HCEC 1CT (cell line): ENCODE results near the gene PSORS1C1.
A peak's percentile ranks its signal among the peaks of the same experiment; 100 is the strongest.
"Not testable (repeated sequence)": the region's sequence is repeated elsewhere in the genome, so short reads cannot be mapped to it uniquely, and the experiment has no call there.

Experiments
- DNase-seq: peaks from one replicate; pipeline ENCODE4 v3.0.0-alpha.2; 2017

The PSORS1C1 gene

DNA sequence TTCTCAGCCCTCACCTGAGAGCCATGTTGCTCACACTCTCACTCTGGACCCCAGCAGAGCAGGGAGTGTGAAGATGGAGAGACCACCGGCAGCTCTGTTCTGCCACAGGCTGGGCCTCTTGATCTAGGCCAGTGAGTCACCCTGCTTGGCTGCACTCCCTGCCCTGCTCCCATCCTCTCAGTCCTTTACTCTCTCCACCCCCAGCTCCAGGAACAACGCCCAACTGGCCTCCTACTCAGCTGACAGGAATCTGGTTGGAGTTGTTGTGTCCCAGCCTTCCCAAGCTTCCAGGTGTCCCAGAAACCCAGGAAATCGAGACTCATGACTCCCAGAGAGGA, at the start of gene PSORS1C1:
Gene PSORS1C1, plus strand, starts transcription at position 260 of the 338 bp plus-strand sequence. CDS start 14,833 bp downstream, outside the sequence.
- peak; percentile 96 for DNase-seq

GRCh38 chr6:31065556-31065955, 49.0 kb upstream of the PSORS1C1 start:
- DNase-seq, result no peak

DNA sequence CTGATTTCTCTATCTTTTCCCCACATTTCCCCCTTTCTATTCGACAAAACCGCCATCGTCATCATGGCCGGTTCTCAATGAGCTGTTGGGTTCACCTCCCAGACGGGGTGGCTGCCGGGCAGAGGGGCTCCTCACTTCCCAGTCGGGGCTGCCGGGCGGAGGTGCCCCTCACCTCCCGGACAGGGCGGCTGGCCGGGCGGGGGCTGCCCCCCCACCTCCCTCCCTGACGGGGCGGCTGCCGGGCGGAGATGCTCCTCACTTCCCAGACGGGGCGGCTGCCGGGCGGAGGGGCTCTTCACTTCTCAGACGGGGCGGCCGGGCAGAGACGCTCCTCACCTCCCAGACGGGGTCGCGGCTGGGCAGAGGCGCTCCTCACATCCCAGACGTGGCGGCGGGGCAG, 47.6 kb upstream of the PSORS1C1 start:
- DNase-seq, result not testable (repeated sequence)

- not testable (repeated sequence) for DNase-seq
These were observed 46.5 kb upstream of the PSORS1C1 start for GRCh38 chr6:31067891-31068668.

GRCh38 chr6:31068669-31069340, 45.8 kb upstream of the PSORS1C1 start:
- peak; percentile 83 for DNase-seq

DNA sequence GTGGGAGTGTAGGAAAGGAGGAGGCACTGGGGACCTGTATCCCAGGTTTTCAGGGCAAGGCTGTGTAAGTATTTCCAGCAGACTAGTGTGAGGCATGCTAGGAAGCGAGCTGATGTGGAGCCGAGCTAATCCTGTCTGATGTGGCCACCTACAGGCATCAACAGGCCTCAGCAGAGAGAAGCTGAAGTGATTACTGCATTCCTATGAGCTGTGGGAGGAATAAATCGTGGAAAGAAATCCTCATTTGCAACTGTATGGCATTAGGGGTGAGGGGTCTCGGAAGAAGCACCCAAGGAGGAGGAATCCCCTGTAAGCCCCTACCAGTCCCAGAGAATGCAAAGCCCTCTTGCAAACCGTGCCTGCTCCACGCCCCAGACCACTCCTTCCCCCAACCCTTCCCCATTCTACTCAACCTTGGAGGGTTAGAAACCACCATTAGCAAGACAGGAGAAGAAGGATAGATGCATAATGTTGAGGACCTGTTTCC, 43.8 kb upstream of the PSORS1C1 start:
- DNase-seq, result peak; percentile 83

- no peak for DNase-seq
These were observed 40.2 kb upstream of the PSORS1C1 start for GRCh38 chr6:31074401-31074800.

- peak; percentile 91 for DNase-seq
These were observed 39.1 kb upstream of the PSORS1C1 start for GRCh38 chr6:31075528-31075927.

DNA sequence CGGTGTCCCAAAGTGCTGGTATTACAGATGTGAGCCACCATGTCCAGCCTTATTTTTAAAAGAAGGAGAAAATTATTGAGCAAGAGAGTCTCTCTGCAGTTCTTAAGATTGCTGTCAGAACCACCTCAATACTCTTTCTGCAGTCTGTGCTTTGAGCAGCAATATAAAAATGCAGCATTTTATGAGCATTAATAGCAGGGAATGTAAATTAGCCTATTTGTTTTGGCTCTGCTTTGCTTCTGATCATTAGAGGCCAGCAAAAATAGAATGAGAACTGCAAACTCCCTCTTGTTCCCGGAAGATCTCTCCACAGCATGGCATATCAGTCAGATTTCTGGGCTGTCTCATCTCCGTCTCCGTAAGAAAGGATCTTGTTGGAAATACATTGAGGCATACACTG, 38.0 kb upstream of the PSORS1C1 start:
- DNase-seq, result no peak

DNA sequence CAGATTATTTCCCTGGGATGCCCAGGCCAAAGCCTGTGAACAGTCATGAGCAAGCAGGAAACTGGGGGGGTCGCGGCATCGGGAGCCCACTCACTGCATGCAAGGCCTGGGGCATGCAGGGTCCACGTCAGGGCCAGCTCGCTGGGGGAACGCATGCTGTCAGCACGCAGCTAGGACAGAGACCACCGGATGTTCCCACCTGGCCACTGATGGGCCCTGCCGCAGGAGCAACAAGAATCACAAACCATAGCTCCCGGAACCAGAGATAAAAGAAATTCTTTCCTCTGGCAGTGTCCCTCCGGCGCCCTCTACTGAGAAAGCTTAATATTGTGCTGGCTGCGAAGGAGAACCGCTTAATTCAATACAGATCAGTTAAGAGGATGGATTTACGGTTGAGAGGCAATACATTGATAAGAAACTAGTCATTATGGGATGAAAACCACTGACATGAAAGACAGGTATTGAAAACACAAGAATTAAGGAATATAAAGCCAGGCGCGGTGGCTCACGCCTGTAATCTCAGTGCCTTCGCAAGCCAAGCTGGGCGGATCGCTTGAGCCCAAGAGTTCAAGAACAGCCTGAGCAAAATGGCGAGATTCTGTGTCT, 34.8 kb upstream of the PSORS1C1 start:
- DNase-seq, result peak; percentile 31

DNA sequence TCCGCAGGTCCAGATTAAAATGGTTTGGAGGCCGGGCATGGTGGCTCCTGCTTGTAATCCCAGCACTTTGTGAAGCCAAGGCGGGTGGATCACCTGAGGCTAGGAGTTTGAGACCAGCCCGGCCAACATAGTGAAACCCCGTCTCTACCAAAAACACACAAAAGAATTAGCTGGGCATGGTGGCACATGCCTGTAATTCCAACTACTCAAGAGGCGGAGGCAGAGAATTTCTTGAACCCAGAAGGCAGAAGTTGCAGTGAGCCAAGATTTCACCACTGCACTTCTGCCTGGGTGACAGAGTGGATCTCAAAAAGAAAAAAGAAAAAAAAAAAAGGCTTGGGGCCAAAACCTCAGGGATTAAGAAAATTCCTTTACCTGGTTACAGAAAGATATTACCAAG, 32.7 kb upstream of the PSORS1C1 start:
- no peak for DNase-seq

- DNase-seq, result peak; percentile 68
These were observed 30.8 kb upstream of the PSORS1C1 start for GRCh38 chr6:31083742-31084354.

DNA sequence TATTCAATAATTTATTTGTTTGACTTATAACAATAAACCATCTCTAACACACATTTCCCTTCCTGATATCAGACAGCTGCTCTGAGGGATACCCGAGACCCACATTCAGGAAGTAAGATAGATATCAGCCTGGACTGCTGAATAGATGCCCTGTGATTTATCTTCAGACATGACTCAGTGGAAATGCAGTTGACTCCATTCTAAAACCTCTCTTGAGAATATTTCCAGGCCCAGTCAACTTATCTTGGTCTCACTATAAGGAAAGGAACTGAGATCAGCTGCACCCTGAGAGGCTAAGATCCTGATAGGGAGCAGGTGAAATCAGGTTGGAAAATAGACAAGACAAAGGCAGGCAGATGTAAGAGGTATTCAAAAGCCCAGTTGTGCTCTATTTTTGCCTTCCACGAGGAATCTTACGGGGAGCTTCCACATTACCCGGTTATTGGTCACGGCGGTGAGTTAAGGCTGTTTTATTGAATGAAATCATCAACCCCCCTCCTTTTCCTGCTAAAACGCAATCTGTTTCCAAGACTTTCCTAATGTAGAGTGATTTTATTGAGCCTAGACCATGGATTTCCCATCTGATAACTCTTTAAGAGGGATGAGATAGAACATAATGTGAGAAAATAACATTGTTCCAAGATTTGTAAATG, 27.7 kb upstream of the PSORS1C1 start:
- DNase-seq, result peak; percentile 87

DNA sequence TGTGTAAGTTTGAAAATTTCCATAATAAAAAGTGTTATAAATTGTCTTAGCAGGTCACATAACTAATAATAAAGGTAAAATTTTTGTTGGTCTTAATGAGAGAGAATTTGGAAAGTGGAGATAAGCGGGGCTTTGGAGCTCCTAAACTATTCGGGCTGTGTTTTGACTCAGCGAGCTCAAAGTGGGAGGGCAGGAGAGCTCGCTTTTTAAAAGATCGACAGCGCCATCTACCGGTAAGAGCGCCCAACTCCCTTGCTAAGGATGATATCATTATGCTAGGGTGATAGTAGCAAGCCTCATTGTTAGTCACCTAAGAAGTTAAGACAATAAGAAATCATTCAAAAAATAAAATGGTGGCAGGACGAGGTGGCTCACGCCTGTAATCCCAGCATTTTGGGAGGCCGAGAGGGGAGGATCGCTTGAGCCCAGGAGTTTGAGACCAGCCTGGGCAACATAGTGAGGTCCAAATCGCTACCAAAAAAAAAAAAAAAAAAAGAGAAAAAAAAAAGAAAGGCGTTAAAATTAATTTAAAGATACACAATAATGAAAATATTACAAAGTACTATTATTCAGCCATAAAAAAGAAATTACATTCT, 27.0 kb upstream of the PSORS1C1 start:
- peak; percentile 79 for DNase-seq

DNA sequence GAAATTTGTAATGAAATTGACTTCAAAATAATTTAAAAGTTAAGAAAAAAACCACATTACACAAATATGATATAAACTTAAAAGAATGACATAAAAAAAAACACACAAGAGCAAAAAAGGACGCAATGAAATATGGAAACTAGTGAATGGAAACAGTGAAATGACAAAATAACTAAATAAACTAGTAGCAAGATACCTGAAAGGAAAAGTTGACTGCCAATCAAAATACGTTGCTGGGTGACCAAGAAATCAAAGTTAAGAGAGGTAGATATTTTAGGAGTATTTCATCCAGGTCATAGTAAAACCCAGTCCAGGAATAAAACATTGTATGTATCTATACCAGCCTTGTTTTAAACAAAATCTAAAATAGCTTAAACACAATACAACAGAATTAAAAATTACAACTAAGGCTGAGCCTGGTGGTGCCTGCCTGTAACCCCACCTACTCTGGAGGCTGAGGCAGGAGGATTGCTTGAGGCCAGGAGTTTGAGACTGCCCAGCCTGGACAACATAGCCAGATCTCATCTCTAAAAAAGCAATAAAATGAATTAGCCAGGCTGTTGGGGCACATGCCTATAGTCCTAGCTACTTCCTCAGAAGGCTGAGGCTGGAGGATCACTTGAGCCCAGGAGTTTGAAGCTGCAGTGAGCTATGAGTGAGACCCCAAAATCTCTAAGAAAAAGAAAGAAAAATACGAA, 24.2 kb upstream of the PSORS1C1 start:
- no peak for DNase-seq

- no peak for DNase-seq
These were observed 23.6 kb upstream of the PSORS1C1 start for GRCh38 chr6:31090973-31091364.

DNA sequence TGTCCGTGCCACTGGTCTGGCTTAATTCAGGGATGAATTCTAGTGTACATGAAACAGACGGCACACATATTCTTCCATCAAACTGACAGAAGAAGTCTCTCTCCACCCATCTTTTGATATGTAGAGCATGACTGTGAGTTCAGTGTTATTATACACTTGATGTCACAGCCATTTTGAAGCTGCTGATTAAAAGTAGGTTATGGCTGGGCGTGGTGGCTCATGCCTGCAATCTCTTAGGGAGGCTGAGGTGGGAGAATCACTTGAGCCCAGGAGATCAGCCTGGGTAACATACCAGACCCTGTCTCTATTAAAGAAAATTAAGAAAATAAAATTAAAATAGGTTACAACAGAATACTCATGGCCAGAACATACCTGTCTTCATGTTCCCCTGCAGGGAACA, 22.9 kb upstream of the PSORS1C1 start:
- no peak for DNase-seq

DNA sequence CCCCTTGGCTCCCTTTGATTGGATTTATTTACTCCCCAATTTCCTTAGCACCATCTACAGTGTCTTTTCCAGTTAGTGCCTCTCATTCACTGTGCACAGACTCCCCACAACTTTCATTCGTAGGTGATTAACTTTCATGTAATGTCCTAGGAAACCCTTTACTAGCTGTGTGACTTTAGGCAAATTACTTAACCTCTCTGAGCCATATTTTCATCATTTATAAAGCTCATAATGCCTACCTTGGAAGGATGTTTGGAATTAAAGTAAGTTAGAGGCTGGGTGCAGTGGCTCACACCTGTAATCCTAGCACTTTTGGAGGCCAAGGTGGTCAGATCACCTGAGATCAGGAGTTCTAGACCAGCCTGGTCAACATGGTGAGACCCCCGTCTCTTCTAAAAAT, 22.4 kb upstream of the PSORS1C1 start:
- DNase-seq, result no peak

DNA sequence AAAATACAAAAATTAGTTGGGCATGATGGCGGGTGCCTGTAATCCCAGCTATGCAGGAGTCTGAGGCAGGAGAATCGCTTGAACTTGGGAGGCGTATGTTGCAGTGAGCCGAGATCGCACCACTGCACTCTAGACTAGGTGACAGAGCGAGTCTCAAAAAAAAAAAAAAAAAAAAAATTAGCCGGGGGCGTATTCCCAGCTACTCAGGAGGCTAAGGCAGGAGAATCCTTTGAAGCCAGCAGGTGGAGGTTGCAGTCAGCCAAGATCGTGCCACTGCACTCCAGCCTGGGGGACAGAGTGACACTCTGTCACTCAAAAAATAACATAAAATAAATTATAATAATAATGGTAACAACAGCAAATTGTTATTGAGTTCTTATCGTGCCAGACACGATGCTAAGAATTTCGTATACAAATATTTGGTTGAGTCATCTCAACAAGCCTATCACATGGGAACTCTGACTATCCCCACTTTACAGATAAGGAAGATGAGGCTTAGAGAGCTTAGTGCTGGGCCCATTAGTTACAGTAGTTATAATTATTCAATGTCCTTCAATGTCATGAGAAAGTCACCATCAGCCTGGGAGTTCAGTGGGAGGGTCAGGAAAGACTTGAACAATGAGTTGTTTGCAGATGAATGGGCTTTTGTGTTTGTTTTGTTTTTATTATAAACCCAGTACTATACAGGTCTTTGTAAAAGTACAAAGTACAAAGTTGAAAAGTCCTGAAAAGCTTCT, 21.7 kb upstream of the PSORS1C1 start:
- DNase-seq, result no peak

DNA sequence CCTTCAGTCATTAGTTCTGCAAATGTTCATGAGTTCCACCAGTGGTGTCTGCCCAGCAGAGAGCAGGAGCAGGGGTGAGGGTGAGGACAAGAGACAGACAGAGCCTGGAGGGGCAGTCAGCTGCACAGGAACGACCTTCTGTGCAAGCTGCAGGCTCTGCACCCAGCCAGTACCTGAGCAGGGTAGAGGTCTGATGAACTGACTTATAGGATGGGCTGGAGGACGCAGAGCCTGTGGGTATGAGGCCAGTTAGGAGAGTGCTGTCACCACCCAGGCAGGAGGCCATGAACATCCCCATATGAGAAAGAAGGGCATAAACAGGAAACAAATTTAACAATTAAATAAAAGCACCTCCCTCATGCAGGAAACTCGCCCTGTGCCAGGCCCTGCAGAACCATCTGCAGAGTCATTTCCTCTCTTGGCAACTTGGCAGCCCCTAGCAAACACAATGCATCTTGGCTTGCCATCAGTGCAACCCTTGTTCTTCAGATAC, 20.2 kb upstream of the PSORS1C1 start:
- no peak for DNase-seq

GRCh38 chr6:31096215-31096614, 18.4 kb upstream of the PSORS1C1 start:
- DNase-seq, result no peak
